Measurements from ENCODE around the gene CASD1. TPM values are rescaled to one million over a fixed set of nuclear protein-coding genes. Genes with fewer than 3 reads are reported as not detected.

The CASD1 gene
- total RNA-seq, result 10 to 100 TPM; 14.1 to 15.8 TPM

DNA sequence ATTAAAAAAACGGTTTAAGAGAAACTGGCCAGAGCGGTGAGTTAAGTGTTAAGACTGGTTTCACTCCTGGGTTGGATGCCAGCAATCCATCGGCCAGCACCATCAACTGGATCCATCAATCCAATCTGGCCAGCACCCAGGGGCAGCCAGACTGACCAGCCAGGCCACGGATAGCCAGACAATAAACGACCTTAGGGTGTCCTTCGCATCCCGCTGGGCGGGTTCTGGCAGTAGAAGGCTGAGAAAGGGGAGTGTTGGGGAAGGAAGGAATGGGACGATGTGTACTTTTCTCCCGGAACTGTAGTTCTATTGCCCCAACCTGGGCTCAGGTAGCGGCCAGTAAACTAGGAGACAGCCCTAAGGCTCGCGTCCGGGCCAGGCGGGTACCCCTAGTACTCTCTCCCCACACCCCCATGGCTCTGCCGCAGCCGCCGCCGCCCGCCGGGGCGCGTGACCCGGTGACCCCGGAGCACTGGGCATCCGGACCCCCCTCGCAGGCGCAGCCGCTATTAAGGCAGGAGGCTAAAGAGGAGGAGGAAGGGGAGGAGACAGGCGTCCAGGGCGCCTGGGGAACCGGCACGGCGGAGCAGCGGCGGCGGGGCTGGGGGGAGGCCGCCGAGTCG lies at the start of gene CASD1:
CASD1 (plus strand) TSS at position 546 of the 623 bp plus-strand sequence. CDS start 276 bp downstream, outside the sequence.
- H3K9me3 Mint-ChIP-seq, result no peaks in the 10 kb centered on the region
- H3K27ac Mint-ChIP-seq, result peak within 1 kb of the TSS; percentile 96
- ATAC-seq (replicated peaks in 1 of 2) (peak; percentile 59 to 71), DNase-seq (peak; percentile 55 to 67)
- peak within 1 kb of the TSS; percentile 86 to 88 for H3K4me3 Mint-ChIP-seq
- peaks cover 40% of the 10 kb centered on the region for H3K4me1 Mint-ChIP-seq (ENCODE audit: low read depth)
- H3K36me3 Mint-ChIP-seq (ENCODE audit: insufficient read depth in 2 of 2), result peaks cover 2% of the 10 kb centered on the region in 2 donors
- no peaks in the 10 kb centered on the region for H3K27me3 Mint-ChIP-seq (ENCODE audit: low read depth)

DNA sequence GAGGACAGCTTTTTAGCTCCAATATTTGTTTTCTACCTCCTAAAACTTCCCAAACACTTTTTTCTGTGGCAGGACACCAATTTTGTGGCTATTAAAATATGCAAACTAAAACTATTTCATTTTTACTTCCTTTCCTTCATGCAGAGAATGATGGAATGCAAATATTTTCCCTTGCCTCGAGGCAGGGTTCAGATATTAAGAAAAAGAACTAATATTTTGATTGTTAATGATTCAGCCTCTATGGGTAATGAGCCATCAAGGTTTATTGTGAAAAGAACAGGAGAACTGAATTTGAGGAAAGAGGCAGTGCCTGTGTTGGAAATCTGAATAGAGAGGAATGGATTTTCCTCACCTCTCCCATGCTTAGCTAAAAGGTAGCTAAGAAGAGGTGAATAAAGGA lies 43.1 kb upstream of the CASD1 start:
- no peak for ATAC-seq (replicated peaks in 1 of 2)
- no peak for DNase-seq
- H3K27ac Mint-ChIP-seq, result no peak overlapping the region
- peaks cover 0 to 4% of the 10 kb centered on the region in 2 donors for H3K9me3 Mint-ChIP-seq
- no peak overlapping the region for H3K4me3 Mint-ChIP-seq
- peaks cover 18% of the 10 kb centered on the region for H3K27me3 Mint-ChIP-seq (ENCODE audit: low read depth)
- no peaks in the 10 kb centered on the region for H3K4me1 Mint-ChIP-seq (ENCODE audit: low read depth)
- peaks cover 2 to 4% of the 10 kb centered on the region in 2 donors for H3K36me3 Mint-ChIP-seq (ENCODE audit: insufficient read depth in 2 of 2)

DNA sequence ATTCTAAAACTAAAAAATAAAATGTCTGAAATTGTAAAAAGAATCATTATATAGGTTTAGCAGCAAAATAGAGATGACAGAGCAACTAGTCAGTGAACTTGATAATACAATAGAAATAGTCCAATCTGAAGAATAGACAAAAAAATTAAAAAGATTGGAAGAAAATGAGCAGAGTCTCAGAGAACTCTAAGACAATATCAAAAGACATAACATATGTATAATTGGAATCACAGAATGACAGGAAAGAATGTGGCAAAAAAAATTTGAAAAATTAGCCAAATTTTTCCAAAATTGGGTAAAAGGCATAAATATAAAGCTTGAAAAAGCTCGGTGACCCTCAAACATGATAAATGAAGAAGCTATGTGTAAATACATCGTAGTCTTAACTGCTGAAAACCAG lies 38.0 kb upstream of the CASD1 start:
- ATAC-seq (replicated peaks in 1 of 2), result no peak
- H3K27ac Mint-ChIP-seq, result no peak overlapping the region
- peaks cover 30% of the 10 kb centered on the region for H3K27me3 Mint-ChIP-seq (ENCODE audit: low read depth)

DNA sequence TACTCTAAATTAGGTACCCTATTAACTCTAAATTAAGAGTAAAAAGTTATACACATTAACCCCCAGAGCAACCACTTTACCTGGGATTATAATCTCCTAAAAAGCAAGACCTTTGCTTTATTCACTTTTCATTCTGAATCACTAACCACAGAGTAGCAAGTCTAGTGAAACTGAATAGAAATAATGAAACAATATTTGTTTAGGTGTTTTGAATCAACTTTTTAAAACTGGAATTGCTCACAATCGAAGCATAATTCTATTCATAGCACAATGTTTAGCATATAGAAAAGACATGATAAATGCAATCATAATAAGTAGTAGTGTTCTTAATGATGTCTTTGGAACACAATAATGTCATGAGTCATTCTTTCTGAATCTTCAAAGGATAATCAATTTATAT lies 37.0 kb upstream of the CASD1 start:
- no peak for DNase-seq
- Mint-ChIP-seq H3K27me3 (ENCODE audit: low read depth) (peaks cover 30% of the 10 kb centered on the region), H3K9me3 (peaks cover 0 to 6% of the 10 kb centered on the region in 2 donors), H3K36me3 (ENCODE audit: insufficient read depth in 2 of 2) (peaks cover 2 to 5% of the 10 kb centered on the region in 2 donors), H3K4me1 (ENCODE audit: low read depth) (no peaks in the 10 kb centered on the region), H3K27ac (no peak overlapping the region), H3K4me3 (no peak overlapping the region)
- ATAC-seq (replicated peaks in 1 of 2), result peak; percentile 40 to 60

More for the DNA sequence above, 38.0 kb upstream of the CASD1 start:
- peaks cover 2 to 5% of the 10 kb centered on the region in 2 donors for H3K36me3 Mint-ChIP-seq (ENCODE audit: insufficient read depth in 2 of 2)
- DNase-seq, result no peak
- peaks cover 0 to 6% of the 10 kb centered on the region in 2 donors for H3K9me3 Mint-ChIP-seq
- no peaks in the 10 kb centered on the region for H3K4me1 Mint-ChIP-seq (ENCODE audit: low read depth)
- H3K4me3 Mint-ChIP-seq, result no peak overlapping the region

DNA sequence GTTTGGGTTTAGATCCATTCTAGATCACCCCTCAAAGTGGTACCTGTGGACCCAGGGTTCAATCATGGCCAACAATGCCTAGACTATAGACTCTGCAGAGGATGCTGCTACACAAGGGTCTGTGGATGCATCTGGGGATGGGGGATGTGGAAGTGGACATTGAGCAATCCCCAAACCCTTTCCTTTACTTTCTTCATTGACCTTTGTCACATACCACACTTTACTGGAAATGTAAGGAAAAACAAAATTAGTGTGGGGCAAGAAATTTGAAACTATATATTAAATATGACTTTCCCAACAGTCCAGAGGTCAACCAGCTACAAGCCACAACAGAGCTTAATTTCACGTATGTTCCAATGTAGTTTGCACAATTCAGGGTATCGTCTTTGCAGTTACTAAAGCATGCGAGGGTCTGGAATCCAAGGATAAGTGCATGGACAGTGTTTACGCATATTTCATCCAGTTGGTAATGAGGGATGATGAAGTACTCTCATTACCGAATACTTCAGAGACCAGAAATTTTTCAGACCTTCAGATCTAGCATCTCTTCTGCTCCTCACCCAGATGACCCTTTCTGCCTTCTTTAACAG lies 33.3 kb upstream of the CASD1 start:
- ATAC-seq (replicated peaks in 1 of 2) (no peak), DNase-seq (no peak)
- Mint-ChIP-seq H3K36me3 (ENCODE audit: insufficient read depth in 2 of 2) (peaks cover 0 to 2% of the 10 kb centered on the region in 2 donors), H3K4me3 (no peak overlapping the region), H3K27ac (no peak overlapping the region), H3K27me3 (ENCODE audit: low read depth) (peaks cover 26% of the 10 kb centered on the region), H3K4me1 (ENCODE audit: low read depth) (no peaks in the 10 kb centered on the region), H3K9me3 (peaks cover 0 to 3% of the 10 kb centered on the region in 2 donors)

DNA sequence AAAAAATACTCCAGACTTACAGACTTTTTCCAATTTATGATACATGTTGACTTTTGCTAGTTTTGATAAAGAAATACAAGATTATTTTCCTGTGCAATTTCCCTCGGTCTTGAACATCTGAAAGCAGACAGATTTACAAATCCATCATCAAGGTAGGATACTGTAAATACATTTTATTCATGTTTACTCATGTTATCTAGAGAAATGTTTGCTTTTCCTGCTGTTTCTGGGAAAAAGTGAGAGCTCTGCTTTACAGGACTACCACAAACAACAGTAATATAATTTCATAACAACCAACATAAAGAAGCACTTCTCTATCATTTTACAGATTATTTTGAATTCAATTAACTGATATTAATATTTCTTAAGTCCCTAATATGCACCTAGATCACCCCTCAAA lies 31.7 kb upstream of the CASD1 start:
- Mint-ChIP-seq H3K4me3 (no peak overlapping the region), H3K9me3 (no peaks in the 10 kb centered on the region), H3K27ac (no peak overlapping the region), H3K27me3 (ENCODE audit: low read depth) (peaks cover 29% of the 10 kb centered on the region), H3K4me1 (ENCODE audit: low read depth) (no peaks in the 10 kb centered on the region), H3K36me3 (ENCODE audit: insufficient read depth in 2 of 2) (no peaks in the 10 kb centered on the region)
- ATAC-seq (replicated peaks in 1 of 2), result no peak
- DNase-seq, result no peak

DNA sequence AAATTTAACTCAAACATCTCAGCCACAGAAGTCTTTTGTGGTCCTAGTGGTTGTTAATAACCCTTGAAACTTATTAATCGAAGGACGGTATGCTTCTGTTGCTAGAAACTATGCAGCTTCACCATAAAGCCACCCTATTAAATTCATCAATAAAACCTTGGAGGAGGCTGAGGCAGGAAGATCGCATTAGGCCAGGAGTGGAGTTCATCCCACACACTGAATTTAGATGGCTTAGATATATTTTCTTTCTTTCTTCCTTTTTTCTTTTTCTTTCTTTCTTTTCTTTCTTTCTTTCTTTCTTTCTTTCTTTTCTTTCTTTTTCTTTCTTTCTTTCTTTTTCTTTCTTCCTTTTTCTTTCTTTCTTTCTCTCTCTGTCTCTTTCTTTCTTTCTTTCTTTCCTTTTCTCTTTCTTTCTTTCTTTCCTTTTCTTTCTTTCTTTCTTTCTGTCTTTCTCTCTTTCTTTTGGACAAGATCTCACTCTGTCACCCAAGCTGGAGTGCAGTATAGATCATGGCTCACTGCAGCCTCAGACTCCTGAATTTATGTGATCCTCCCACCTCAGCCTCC lies 30.9 kb upstream of the CASD1 start:
- peaks cover under 1% of the 10 kb centered on the region for H3K4me1 Mint-ChIP-seq (ENCODE audit: low read depth)
- H3K4me3 Mint-ChIP-seq, result no peak overlapping the region
- H3K27ac Mint-ChIP-seq, result no peak overlapping the region
- DNase-seq (no peak), ATAC-seq (replicated peaks in 1 of 2) (no peak)
- H3K36me3 Mint-ChIP-seq (ENCODE audit: insufficient read depth in 2 of 2), result no peaks in the 10 kb centered on the region
- no peaks in the 10 kb centered on the region for H3K9me3 Mint-ChIP-seq
- H3K27me3 Mint-ChIP-seq (ENCODE audit: low read depth), result peaks cover 32% of the 10 kb centered on the region

DNA sequence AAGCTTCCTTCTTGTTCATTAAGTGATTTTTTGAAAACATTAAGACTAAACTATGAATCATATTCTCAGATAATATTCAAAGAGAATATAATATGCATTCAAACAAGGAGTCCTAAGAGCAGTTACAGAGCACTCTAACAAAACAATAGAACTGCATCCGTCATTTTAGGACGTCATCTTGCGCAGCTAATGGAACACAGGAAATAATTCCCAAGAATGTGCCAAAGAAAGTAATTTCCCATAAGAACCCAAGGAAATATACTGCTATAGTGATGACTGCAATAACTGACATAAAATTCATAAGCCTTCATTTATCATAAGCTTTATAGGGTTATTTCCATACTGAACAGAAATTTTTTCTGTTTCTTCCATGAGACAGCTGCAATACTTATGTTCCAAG lies 28.3 kb upstream of the CASD1 start:
- ATAC-seq (replicated peaks in 1 of 2), result no peak
- no peak overlapping the region for H3K27ac Mint-ChIP-seq
- no peak for DNase-seq
- H3K9me3 Mint-ChIP-seq, result no peaks in the 10 kb centered on the region
- H3K36me3 Mint-ChIP-seq (ENCODE audit: insufficient read depth in 2 of 2), result no peaks in the 10 kb centered on the region
- peaks cover 6% of the 10 kb centered on the region for H3K4me1 Mint-ChIP-seq (ENCODE audit: low read depth)
- peaks cover 37% of the 10 kb centered on the region for H3K27me3 Mint-ChIP-seq (ENCODE audit: low read depth)
- no peak overlapping the region for H3K4me3 Mint-ChIP-seq

DNA sequence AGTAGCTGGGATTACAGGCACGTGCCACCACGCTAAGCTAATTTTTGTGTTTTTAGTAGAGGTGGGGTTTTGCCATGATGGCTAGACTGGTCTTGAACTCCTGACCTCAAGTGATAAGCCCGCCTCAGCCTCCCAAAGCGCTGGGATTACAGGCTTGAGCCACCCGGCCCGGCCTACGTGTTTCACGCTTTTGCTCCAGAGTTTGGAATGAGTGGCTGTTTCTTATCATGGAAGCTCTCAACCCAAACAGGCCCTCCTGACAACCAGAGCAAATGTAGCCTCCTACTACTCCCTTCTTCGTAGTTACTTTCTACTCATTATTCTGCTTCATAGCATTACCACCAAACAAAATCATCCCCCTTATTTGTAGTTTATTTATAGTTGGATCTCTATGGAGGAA lies 26.8 kb upstream of the CASD1 start:
- Mint-ChIP-seq H3K27ac (no peak overlapping the region), H3K36me3 (ENCODE audit: insufficient read depth in 2 of 2) (no peaks in the 10 kb centered on the region), H3K4me1 (ENCODE audit: low read depth) (peaks cover 6% of the 10 kb centered on the region), H3K27me3 (ENCODE audit: low read depth) (peaks cover 45% of the 10 kb centered on the region), H3K4me3 (no peak overlapping the region), H3K9me3 (peaks cover 0 to under 1% of the 10 kb centered on the region in 2 donors)
- ATAC-seq (replicated peaks in 1 of 2) (no peak), DNase-seq (no peak)

DNA sequence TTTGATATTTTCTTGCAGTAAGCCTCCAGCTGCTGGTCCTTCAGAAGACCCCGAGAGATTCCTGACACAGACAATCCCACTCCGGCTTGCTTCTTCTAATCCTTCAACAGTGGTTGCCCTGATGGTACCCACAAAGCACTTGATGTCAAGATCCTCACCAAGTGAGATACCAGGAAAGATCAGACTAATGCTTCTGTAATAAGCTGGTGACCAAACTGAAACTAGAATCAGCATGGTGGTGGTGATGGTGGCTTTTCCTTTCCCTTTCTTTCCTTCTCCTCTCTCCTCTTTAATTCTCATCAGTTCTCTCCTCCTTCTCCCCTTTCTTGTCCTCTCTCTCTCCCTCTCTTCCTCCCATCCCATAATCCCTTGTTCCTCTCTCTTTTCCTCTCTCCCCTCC lies 25.8 kb upstream of the CASD1 start:
- ATAC-seq (replicated peaks in 1 of 2), result no peak
- Mint-ChIP-seq H3K4me3 (no peak overlapping the region), H3K9me3 (peaks cover 0 to 2% of the 10 kb centered on the region in 2 donors), H3K36me3 (ENCODE audit: insufficient read depth in 2 of 2) (peaks cover 0 to 1% of the 10 kb centered on the region in 2 donors), H3K27me3 (ENCODE audit: low read depth) (peaks cover 53% of the 10 kb centered on the region), H3K4me1 (ENCODE audit: low read depth) (peaks cover 6% of the 10 kb centered on the region), H3K27ac (no peak overlapping the region)
- DNase-seq, result no peak

DNA sequence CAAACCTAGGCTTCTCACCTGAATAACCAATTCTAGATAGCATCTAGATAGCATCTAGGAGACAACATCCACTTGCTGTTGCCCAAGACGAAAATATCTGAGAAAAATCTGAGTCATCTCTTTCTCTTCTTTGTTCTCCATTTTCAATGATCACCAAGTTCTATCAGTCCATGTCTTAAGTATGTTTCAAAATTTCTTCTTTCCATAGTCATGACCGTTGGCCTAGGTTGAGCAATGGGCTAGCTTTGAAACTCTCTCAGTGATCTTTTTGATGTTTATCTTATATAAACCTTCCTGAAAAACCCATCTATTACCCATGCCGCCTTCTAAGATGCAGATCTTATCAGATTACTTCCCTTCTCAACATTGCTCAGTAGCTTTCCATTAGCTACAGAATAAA lies 23.4 kb upstream of the CASD1 start:
- no peak overlapping the region for H3K27ac Mint-ChIP-seq
- peaks cover 0 to 2% of the 10 kb centered on the region in 2 donors for H3K9me3 Mint-ChIP-seq
- ATAC-seq (replicated peaks in 1 of 2), result no peak
- H3K36me3 Mint-ChIP-seq (ENCODE audit: insufficient read depth in 2 of 2), result peaks cover 0 to 1% of the 10 kb centered on the region in 2 donors
- H3K4me3 Mint-ChIP-seq, result no peak overlapping the region
- H3K4me1 Mint-ChIP-seq (ENCODE audit: low read depth), result peaks cover 6% of the 10 kb centered on the region
- no peak for DNase-seq
- peaks cover 51% of the 10 kb centered on the region for H3K27me3 Mint-ChIP-seq (ENCODE audit: low read depth)

DNA sequence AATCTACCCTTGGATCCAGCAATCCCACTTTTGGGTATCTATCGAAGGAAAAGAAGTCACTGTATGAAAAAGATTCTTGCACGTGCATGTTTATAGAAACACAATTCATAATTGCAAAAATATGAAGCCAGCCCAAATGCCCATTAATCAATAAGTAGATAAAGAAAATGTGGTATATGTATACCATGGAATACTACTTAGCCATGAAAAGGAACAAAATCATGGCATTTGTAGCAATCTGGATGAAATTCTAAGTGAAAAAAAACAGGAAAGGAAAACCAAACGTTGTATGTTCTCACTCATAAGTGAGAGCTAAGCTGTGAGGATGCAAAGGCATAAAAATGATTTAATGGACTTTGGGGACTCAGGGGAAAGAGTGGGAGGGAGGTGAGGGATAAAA lies 18.2 kb upstream of the CASD1 start:
- Mint-ChIP-seq H3K27ac (no peak overlapping the region), H3K27me3 (ENCODE audit: low read depth) (peaks cover 27% of the 10 kb centered on the region)
- ATAC-seq (replicated peaks in 1 of 2), result no peak

DNA sequence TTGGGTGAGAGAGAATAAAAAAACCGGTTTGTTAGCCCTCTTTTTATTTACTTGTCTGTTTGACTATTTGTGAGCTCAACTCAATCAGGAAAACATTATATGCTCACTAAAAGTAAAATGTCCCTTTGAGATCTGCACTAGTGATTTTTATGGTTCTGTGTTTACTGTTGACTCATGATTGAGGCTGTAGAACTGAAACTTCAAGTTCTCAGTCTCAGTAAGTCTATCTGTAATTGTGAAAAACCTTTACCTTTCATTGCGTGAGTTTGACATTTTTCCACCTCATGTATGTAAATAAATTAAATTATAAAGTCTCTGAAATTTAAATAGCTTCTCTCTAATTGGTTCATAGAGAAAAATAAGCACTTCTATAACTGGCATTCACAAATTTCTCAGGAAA lies 17.0 kb upstream of the CASD1 start:
- H3K9me3 Mint-ChIP-seq, result peaks cover 2% of the 10 kb centered on the region in 2 donors
- ATAC-seq (replicated peaks in 1 of 2), result peak; percentile 87 to 97
- peaks cover 0 to 1% of the 10 kb centered on the region in 2 donors for H3K36me3 Mint-ChIP-seq (ENCODE audit: insufficient read depth in 2 of 2)
- no peak for DNase-seq
- H3K4me3 Mint-ChIP-seq, result peak overlapping the region in 1 of 2 donors; percentile 2
- H3K4me1 Mint-ChIP-seq (ENCODE audit: low read depth), result peaks cover 19% of the 10 kb centered on the region
- H3K27me3 Mint-ChIP-seq (ENCODE audit: low read depth), result peaks cover 15% of the 10 kb centered on the region
- H3K27ac Mint-ChIP-seq, result no peak overlapping the region

More for the DNA sequence above, 18.2 kb upstream of the CASD1 start:
- Mint-ChIP-seq H3K9me3 (peaks cover 2% of the 10 kb centered on the region in 2 donors), H3K4me1 (ENCODE audit: low read depth) (peaks cover 13% of the 10 kb centered on the region), H3K4me3 (no peak overlapping the region), H3K36me3 (ENCODE audit: insufficient read depth in 2 of 2) (peaks cover 0 to 1% of the 10 kb centered on the region in 2 donors)
- no peak for DNase-seq
